Cardiac muscle cell (in vitro differentiated cells and primary cell): ENCODE measurements around the gene RBL1. TPM values are rescaled to one million over a fixed set of nuclear protein-coding genes. Genes with fewer than 3 reads are reported as not detected.

ENCODE experiments used
- DNase-seq, 2 donors: peaks; one replicate each; pipeline versions ENCODE4 v3.0.0 to v3.0.0-alpha.2; 2010 to 2017; ENCODE audit warnings: low read depth in 1 of 2, low spot score in 1 of 2
- H3K27ac ChIP-seq: fragments of 200-600 bp; sonication (generic); 2 replicates; pipeline ENCODE4 v1.5.1; 2016
- H3K27me3 ChIP-seq: fragments of 200-600 bp; sonication (generic); 2 replicates; pipeline ENCODE4 v1.6.0; 2016; ENCODE audit warnings: control low read depth
- H3K36me3 ChIP-seq: fragments of 200-600 bp; sonication (generic); 2 replicates; pipeline ENCODE4 v1.5.1; 2016; ENCODE audit warnings: control low read depth
- H3K4me1 ChIP-seq: fragments of 200-600 bp; sonication (generic); 2 replicates; pipeline ENCODE4 v1.8.1; 2017; ENCODE audit warnings: low read depth, mild to moderate bottlenecking, mixed run types
- H3K4me3 ChIP-seq: fragments of 200-600 bp; sonication (generic); 2 replicates; pipeline ENCODE4 v1.5.1; 2016; ENCODE audit warnings: mild to moderate bottlenecking
- H3K9me3 ChIP-seq: fragments of 200-600 bp; sonication (generic); 2 replicates; pipeline ENCODE4 v1.5.1; 2017; ENCODE audit warnings: low read depth, mild to moderate bottlenecking, control low read depth
- polyA plus RNA-seq: library from polyadenylated mRNA; unstranded; fragments of >200 nt; fragmentation: Nextera tagmentation; extraction: Ambion mirVana; gene quantifications from 2 replicates; pipeline ENCODE4 v1.2.1, GENCODE V29; 2016
- total RNA-seq: library from RNA; depleted of rRNA; stranded (reverse); fragments of >200 nt; gene quantifications from 2 replicates; pipeline ENCODE4 v1.2.3, GENCODE V29; 2016
- TF ChIP-seq, protein P1 (sequence below): IDR thresholded peaks from 2 replicates; pipeline ENCODE4 v1.5.1; 2012; ENCODE audit warnings: low read depth, mild to moderate bottlenecking, low read length

The RBL1 gene, protein sequence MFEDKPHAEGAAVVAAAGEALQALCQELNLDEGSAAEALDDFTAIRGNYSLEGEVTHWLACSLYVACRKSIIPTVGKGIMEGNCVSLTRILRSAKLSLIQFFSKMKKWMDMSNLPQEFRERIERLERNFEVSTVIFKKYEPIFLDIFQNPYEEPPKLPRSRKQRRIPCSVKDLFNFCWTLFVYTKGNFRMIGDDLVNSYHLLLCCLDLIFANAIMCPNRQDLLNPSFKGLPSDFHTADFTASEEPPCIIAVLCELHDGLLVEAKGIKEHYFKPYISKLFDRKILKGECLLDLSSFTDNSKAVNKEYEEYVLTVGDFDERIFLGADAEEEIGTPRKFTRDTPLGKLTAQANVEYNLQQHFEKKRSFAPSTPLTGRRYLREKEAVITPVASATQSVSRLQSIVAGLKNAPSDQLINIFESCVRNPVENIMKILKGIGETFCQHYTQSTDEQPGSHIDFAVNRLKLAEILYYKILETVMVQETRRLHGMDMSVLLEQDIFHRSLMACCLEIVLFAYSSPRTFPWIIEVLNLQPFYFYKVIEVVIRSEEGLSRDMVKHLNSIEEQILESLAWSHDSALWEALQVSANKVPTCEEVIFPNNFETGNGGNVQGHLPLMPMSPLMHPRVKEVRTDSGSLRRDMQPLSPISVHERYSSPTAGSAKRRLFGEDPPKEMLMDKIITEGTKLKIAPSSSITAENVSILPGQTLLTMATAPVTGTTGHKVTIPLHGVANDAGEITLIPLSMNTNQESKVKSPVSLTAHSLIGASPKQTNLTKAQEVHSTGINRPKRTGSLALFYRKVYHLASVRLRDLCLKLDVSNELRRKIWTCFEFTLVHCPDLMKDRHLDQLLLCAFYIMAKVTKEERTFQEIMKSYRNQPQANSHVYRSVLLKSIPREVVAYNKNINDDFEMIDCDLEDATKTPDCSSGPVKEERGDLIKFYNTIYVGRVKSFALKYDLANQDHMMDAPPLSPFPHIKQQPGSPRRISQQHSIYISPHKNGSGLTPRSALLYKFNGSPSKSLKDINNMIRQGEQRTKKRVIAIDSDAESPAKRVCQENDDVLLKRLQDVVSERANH
- total RNA-seq, result 4.3 and 4.9 TPM in 2 replicates
- 3.1 and 5.0 TPM in 2 replicates for polyA plus RNA-seq

DNA sequence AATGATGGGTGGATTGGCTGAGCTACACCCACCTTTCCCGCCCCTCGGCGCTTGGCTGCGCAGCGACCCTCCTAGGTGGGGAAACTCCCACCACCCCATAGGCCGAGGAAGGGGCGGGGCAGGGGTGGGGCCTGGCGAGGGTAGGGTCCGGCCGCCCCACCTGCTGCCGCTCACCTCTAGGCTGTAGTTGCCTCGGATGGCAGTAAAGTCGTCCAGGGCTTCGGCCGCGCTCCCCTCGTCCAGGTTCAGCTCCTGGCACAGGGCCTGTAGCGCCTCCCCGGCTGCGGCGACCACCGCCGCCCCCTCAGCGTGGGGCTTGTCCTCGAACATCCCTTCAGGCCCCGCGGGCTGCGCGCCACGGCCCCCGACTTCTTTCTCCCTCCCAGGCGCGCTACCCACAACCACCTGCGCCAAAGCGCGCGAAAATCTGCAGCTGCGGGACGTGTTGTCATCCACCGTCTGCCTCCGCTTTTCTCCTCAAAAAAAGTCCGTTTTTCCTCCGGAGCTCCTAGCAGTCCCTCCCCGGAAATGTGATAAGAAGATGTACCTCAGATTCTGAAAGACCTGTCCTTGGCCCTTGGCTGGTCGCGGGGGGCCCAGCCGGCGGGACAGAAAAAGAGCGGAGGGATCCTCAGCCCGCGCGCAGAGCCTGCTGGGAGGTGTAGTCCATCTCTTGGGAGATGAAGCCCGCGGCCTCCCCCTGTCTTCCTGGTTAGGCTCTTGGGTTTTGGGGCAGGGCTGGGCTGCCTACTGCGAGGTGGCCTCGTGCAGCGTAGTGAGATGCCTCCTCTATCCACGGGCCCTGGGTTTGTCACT is at the start of gene RBL1:
TSS of gene RBL1 (minus strand) at position 399 of the 816 bp plus-strand sequence. CDS start at position 330, 69 bp downstream.
- TF ChIP-seq, protein P1, sequence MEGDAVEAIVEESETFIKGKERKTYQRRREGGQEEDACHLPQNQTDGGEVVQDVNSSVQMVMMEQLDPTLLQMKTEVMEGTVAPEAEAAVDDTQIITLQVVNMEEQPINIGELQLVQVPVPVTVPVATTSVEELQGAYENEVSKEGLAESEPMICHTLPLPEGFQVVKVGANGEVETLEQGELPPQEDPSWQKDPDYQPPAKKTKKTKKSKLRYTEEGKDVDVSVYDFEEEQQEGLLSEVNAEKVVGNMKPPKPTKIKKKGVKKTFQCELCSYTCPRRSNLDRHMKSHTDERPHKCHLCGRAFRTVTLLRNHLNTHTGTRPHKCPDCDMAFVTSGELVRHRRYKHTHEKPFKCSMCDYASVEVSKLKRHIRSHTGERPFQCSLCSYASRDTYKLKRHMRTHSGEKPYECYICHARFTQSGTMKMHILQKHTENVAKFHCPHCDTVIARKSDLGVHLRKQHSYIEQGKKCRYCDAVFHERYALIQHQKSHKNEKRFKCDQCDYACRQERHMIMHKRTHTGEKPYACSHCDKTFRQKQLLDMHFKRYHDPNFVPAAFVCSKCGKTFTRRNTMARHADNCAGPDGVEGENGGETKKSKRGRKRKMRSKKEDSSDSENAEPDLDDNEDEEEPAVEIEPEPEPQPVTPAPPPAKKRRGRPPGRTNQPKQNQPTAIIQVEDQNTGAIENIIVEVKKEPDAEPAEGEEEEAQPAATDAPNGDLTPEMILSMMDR, result peak; percentile 37
- H3K27ac ChIP-seq, result peak within 1 kb of the TSS; percentile 84
- no peaks in the 10 kb centered on the region for H3K9me3 ChIP-seq
- DNase-seq, result peak; percentile 83 to 84
- H3K4me1 ChIP-seq, result no peaks in the 10 kb centered on the region
- H3K4me3 ChIP-seq, result peak within 1 kb of the TSS; percentile 59
- no peaks in the 10 kb centered on the region for H3K27me3 ChIP-seq
- no peaks in the 10 kb centered on the region for H3K36me3 ChIP-seq

DNA sequence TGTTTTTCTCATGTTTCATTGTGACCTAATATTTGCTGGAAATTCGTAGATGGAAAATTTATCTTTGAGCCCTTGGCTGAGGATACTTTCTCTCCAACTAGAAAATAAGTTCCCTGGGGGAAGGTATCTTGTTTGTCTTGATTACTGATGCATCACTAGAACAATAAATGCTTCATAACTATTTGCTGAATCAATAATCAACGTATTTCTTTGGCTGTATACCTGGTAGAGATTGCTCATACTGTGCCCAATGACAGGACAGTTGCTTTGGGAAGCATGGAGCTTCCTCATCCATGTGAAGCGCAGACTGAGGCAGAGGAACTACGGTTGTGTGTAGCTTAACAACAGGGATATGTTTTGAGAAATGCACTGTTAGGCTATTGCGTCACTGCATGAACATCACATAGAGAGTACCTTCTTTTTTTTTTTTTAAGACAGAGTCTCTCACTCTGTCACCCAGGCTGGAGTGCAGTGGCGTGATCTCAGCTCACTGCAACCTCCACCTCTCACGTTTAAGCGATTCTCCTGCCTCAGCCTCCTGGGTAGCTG is 49.1 kb upstream of the RBL1 start:
- no peak overlapping the region for H3K4me3 ChIP-seq
- TF ChIP-seq, protein P1, result no peak
- DNase-seq, result peak in 1 of 2 donors; percentile 12
- no peaks in the 10 kb centered on the region for H3K27me3 ChIP-seq
- H3K9me3 ChIP-seq, result no peaks in the 10 kb centered on the region
- no peaks in the 10 kb centered on the region for H3K36me3 ChIP-seq
- H3K27ac ChIP-seq, result no peak overlapping the region
- no peaks in the 10 kb centered on the region for H3K4me1 ChIP-seq

DNA sequence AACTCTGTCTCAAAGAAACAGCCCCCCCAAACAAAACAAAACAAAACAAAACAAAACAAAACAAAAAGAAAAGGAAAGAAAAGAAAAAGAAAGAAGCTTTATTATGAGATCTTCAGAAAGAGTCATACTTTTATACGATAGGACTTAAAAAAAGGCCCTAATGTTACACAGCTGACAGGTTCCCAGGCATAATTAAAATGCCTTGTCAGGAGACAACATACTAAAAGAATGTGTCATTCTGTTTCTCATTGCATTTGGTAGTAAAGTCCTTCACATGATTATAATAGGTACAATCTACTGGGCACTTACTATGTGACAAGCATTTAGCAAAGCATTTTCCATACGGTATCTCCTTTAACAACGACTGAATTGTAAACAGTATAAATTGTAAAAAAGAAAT is 46.9 kb upstream of the RBL1 start:
- H3K27me3 ChIP-seq, result no peaks in the 10 kb centered on the region

DNA sequence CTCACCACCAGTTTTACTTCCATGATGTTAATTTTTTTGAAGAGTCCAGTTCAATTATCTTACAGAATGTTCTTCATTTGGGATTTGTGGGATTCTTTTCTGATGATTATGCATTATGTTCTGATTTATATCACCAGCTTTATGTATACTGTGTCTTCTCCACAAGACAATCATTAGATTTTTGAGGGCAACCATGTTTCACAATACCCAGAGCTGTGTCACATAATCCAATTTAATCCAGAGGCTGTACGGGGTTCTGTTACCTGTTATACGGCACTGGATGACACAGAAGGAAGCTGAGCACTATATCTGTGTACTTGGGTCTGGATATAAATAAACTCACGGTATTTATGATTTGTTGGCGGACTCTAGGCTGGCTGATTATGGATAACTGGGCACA is 41.8 kb upstream of the RBL1 start:
- no peak for DNase-seq
- Histone ChIP-seq H3K9me3 (no peaks in the 10 kb centered on the region), H3K27me3 (no peaks in the 10 kb centered on the region), H3K4me3 (no peak overlapping the region), H3K36me3 (no peaks in the 10 kb centered on the region), H3K27ac (no peak overlapping the region), H3K4me1 (peaks cover 16% of the 10 kb centered on the region)
- TF ChIP-seq, protein P1, result no peak

More for the DNA sequence above, 46.9 kb upstream of the RBL1 start:
- H3K9me3 ChIP-seq, result no peaks in the 10 kb centered on the region
- no peak for DNase-seq
- H3K4me3 ChIP-seq, result no peak overlapping the region
- H3K36me3 ChIP-seq, result no peaks in the 10 kb centered on the region
- no peak overlapping the region for H3K27ac ChIP-seq
- TF ChIP-seq, protein P1, result no peak
- H3K4me1 ChIP-seq, result no peaks in the 10 kb centered on the region
